DMS153 (cell line): ENCODE data around the gene ZDHHC14.
"Not testable (repeated sequence)": the region's sequence is repeated elsewhere in the genome, so short reads cannot be mapped to it uniquely, and the experiment has no call there.

Experiments used
- DNase-seq: peaks from one replicate; lab custom pipeline; 2025; lab: John Stamatoyannopoulos, UW

Gene ZDHHC14

DNA sequence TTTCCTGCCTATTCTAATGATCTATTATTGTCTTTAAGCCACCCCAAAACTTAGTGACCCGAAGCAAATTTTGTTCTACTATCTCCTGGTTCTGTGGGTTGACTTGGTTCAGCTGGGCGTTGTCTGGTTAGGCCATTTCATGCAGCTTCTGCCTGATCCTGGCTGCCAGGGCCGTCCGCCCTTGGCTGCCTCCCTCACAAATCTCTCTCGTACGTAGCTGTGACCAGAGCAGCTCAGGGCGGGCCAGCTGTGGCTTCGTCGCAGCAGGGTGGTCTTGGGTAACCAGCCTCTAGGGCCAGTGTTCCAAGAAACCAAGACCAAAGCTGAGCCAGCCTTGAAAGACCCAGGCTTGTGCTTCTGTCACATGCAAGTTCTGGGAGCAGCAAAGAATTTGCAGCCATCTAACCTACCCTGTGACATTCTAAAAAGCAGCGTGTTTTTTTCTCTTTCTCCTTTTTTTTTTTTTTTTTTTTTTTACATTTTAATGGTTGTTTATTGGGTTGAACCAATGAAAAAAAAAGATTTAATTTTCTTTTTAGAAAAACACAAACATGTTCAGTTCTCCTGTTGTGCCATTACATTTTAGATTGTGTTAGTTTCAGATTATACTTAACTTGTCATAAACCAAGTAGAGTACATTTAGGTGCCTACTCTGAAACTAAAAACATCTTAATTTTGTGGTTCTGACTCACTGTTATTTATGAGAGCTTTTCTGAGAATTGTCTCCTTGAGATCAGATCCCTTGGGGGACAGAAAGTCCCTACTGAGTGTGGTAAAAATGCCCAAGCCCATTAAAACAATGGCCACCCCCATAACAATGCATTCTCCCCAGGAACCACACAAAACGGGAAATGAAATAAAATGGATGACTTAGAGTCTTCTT lies 83.9 kb downstream of the ZDHHC14 start:
- no peak for DNase-seq

- DNase-seq, result no peak
Observed at GRCh38 chr6:157466342-157466648, 85.3 kb downstream of the ZDHHC14 start.

- DNase-seq, result not testable (repeated sequence)
Observed at GRCh38 chr6:157467339-157467738, 86.3 kb downstream of the ZDHHC14 start.

- DNase-seq, result no peak
Observed at GRCh38 chr6:157468054-157468453, 87.1 kb downstream of the ZDHHC14 start.

- DNase-seq, result no peak
Observed at GRCh38 chr6:157468574-157468973, 87.6 kb downstream of the ZDHHC14 start.

DNA sequence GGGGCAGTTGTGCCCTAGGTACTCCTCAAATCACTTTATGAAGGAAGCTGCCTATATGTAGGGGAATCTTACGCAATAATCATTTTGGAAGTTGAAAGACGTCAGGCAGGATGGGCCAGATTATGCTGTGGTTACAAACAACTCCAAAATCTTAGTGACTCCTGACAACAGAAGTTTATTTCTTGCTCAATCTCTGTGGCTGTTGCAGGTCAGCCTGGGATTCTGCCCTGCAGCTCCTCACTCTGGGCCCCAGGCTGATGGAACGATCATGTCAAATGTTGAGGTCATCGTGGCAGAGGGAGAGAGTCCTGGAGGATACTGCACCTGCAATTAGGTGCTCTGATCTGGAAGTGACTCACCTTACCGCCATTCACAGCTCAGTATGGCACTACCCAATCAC lies 88.4 kb downstream of the ZDHHC14 start:
- no peak for DNase-seq

- no peak for DNase-seq
Observed at GRCh38 chr6:157471077-157471686, 90.2 kb downstream of the ZDHHC14 start.

- DNase-seq, result no peak
Observed at GRCh38 chr6:157471895-157472686, 91.1 kb downstream of the ZDHHC14 start.

GRCh38 chr6:157476797-157477196 lies 95.8 kb downstream of the ZDHHC14 start:
- DNase-seq, result no peak

- no peak for DNase-seq
Observed at GRCh38 chr6:157478926-157479325, 97.9 kb downstream of the ZDHHC14 start.

DNA sequence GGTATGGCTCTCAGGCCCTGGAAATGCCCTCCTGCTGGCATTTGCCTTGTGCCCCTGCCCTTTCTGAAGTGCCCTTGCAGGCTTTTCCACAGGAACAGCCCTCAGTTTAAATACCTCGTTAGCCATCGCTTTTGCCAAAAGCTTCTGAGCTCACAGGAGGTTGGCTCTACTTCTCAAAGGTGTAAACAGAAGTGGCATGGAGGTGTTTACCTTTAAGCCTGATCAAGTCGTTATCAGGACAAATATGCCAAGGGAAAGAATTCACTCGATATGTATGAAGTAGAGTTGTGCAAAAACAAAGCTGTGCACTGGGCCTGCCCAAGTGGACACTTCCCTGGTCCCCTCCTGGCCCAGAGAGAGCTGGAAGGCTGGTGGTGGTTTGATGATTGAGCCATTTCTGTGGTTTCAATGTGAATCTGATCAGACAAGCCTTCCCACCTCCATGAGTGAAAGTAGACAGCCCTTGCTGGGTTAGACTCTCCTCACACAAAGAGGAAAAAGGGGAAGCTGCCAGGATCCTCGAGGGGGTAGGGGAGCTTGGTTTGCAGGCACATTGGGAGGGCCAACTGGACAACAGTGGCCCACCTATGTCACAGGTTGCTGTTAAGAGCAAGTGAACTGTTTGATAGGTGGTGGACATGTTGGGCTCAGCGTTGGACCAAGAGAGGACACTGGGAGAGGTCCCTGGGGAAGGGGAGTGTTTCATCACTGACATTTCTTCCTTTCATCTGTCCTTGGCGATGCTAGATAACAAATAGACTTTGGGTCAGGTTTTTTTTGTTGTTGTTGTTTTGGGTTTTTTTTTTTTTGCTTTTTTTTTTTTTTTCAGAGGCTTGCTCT lies 98.7 kb downstream of the ZDHHC14 start:
- DNase-seq, result no peak

DNA sequence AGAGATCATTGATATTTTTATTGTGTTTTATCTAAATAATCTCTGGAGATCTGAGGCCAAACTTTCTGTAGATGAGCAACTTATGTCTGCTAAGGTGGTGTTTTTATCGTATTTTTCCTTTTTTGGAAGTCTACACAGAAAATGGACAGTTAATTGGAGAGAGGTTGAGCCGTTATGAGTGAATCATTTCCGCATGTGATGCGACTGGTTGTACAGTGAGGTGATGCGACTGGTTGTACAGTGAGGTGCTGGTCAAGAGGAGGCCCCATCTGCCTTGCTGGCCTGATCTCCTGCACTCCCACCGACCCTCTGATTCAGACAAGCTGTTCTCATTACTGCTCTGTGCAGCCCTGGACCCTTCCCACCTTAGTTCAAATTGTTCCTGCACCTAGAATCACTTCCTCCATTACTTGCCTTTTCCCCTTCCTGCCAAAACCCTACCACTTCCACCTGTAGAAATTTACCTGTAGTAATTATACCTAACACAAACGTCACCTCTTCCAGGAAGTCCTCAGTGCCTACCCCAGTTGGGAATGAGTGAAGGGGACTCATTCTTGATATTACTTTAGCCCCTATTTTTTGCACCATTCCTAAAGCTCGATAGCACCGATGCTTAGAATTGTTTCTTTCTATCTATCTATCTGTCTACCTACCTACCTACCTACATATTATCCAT lies 100.3 kb downstream of the ZDHHC14 start:
- no peak for DNase-seq

GRCh38 chr6:157481865-157482249 lies 100.9 kb downstream of the ZDHHC14 start:
- DNase-seq, result no peak

GRCh38 chr6:157483770-157484169 lies 102.8 kb downstream of the ZDHHC14 start:
- DNase-seq, result no peak

- DNase-seq, result no peak
Observed at GRCh38 chr6:157484181-157484580, 103.2 kb downstream of the ZDHHC14 start.

- no peak for DNase-seq
Observed at GRCh38 chr6:157486572-157486971, 105.6 kb downstream of the ZDHHC14 start.

DNA sequence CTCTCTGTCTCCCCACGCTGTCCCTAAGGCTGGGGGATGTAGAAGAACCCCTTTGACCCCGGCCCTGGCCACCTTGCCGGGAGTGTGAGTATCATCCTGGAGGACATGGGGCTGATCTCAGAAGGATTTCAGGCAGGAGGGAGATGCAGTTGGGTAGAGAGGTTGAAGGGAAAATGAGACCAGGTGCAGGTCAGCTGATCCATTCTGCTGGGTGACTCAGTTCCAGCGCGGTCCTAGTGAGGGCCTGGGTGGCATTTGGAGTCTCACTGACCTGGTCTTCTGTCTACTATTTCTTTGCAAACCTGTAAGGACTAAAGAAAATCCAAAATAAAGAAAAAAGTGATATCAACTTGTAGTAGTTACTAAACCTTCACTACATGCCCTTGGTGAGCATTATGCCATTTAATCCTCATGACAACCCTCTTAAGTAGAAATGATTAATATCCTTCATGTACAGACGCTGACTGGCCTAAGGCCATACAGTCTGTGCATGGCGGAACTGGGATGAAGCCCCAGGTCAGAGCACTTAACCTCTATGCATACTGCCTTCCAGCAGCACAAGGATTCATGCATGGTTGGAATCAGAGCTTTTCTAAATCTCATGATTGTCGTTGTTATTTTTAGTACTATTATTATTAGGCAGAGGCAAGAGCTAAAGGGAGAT lies 106.3 kb downstream of the ZDHHC14 start:
- no peak for DNase-seq

- DNase-seq, result no peak
Observed at GRCh38 chr6:157488058-157488457, 107.1 kb downstream of the ZDHHC14 start.

DNA sequence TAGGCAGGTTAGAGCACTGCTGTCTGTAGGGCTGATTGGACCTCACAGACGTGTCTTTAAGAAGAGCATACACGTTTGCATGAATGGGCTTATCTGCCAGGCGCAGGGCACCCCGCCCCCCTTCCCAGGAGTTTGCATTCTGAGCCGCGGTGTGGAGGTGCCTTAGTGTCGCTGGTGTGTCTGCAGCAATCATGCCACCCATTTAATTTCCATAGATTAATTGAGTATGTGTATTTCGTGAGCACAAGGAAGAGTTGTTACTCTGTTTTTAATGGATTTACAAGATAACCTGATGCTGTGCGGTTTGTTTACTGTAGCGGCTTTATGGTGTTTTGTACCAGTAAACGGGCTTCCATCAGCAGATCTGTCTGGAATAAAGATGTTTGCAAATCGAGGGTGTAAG lies 107.7 kb downstream of the ZDHHC14 start:
- no peak for DNase-seq

DNA sequence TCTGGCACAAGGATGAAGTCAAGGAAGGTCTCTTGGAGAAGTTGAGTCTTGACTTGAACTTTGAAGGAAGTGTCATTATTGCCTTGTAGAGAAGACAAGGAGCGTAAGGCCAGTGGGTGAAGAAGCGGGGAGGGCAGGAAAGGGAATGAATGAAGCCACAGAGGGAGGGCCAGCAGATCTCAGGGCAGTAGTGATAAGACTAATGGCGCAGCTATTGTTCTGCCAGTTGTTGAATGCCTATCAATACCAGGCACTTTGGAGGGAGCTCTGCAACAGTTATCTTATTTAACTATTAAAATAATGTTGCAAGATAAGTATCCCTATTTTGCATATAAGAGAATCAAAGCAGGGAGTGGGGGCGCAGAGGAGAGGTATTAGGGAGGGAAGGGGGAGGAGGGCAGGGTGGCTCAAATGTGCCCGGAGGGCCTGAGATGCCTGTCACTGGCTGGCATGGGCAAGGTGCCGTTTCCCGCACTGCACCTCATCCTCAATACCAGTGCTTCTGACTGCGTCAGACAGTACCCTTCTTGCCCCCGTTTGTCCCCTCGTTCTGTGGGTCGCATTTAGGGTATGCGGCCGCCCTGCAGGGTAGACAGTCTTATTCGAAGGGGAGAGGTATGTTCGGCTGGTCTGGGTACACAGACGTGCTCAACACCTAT lies 109.8 kb downstream of the ZDHHC14 start:
- DNase-seq, result no peak
